Measurements from ENCODE around the gene NEURL3. TPM values are rescaled to one million over a fixed set of nuclear protein-coding genes. Genes with fewer than 3 reads are reported as not detected.

NEURL3 gene
- total RNA-seq, 3 donors from 2014 or later: 2.1 to 5.2 (median 2.3) TPM

DNA sequence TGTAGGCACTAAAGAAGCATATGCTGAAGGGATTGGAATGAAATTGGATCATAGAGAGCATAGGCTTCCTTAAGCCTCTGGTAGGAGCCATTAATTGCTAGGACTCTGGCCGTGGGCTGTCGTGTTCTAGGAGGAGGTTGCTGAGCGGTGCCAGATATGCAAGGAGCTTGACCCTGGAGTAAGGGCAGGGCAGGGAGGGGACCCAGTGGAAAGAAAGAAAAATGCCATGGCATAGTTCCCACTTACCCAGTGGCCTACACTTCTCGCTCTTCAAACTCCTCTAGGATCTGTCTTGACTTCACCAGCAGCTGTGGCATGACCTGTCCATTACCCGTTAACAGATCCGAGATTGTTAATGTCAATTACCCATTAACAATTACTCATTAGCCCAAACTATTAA lies 53.1 kb downstream of the NEURL3 start:
- intact Hi-C loops (cut with DNase I, micrococcal nuclease): no loop called here
- Histone ChIP-seq H3K36me3 (ENCODE audit: low read depth) (no peaks in the 10 kb centered on the region), H3K9me3 (no peaks in the 10 kb centered on the region), H3K4me1 (ENCODE audit: low read depth) (no peaks in the 10 kb centered on the region), H3K4me3 (no peak overlapping the region)
- TF ChIP-seq, protein P1, sequence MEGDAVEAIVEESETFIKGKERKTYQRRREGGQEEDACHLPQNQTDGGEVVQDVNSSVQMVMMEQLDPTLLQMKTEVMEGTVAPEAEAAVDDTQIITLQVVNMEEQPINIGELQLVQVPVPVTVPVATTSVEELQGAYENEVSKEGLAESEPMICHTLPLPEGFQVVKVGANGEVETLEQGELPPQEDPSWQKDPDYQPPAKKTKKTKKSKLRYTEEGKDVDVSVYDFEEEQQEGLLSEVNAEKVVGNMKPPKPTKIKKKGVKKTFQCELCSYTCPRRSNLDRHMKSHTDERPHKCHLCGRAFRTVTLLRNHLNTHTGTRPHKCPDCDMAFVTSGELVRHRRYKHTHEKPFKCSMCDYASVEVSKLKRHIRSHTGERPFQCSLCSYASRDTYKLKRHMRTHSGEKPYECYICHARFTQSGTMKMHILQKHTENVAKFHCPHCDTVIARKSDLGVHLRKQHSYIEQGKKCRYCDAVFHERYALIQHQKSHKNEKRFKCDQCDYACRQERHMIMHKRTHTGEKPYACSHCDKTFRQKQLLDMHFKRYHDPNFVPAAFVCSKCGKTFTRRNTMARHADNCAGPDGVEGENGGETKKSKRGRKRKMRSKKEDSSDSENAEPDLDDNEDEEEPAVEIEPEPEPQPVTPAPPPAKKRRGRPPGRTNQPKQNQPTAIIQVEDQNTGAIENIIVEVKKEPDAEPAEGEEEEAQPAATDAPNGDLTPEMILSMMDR (IDR thresholded peaks at IDR 0.05): no peak
- ATAC-seq (no peak), DNase-seq (no peak)

GRCh38 chr2:96449637-96450036 lies 55.5 kb downstream of the NEURL3 start:
- ATAC-seq (no peak), DNase-seq (no peak)
- Histone ChIP-seq H3K4me3 (no peak overlapping the region), H3K9me3 (no peaks in the 10 kb centered on the region), H3K36me3 (ENCODE audit: low read depth) (no peaks in the 10 kb centered on the region), H3K4me1 (ENCODE audit: low read depth) (no peaks in the 10 kb centered on the region)
- TF ChIP-seq, protein P1 (IDR thresholded peaks at IDR 0.05): no peak
- intact Hi-C loops (cut with DNase I, micrococcal nuclease): no loop called here

DNA sequence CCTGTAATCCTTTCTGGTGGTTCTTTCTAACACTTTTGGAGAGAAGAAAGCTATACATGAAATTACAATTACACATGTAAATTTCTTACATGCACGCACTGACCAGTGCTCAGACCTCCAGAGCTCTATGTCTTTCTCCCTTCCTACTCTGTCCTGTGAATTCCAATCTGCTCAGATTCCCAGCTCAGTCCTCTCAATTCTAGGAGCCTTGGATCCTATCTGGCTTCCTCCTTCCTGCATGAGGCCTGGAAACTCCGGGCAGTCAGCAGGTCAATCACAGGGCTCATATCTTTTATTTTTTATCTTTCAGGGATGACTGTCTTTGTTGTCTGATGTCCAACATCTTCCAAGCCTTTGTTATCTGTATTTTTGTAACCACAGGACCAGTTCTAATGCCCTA lies 56.0 kb downstream of the NEURL3 start:
- intact Hi-C loops (cut with DNase I, micrococcal nuclease): no loop called here

DNA sequence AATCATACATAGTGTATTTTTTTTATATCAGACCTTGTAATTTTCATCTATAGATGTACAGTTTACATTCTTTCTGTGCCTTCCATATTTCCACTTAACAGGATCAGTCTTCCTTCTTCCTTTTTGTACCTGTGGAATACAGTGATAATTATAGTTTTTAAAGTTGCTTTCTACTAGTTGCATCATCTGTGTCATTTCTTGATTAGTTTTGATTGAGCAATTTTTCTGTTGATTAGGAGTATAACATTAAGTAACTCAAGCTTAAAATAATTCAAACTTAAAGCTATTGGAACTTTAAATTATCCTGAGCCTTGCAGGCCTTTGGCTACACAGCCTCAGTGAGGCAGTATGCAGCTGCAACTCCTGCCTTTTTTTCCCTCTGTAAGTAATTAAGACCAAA lies 57.4 kb downstream of the NEURL3 start:
- Histone ChIP-seq H3K36me3 (ENCODE audit: low read depth) (no peaks in the 10 kb centered on the region), H3K9me3 (no peaks in the 10 kb centered on the region), H3K4me3 (no peak overlapping the region), H3K4me1 (ENCODE audit: low read depth) (no peaks in the 10 kb centered on the region)
- no peak for DNase-seq
- no peak for ATAC-seq
- intact Hi-C loops (cut with DNase I, micrococcal nuclease): no loop called here
- TF ChIP-seq, protein P1 (IDR thresholded peaks at IDR 0.05): no peak

More for the DNA sequence above, 56.0 kb downstream of the NEURL3 start:
- Histone ChIP-seq H3K9me3 (no peaks in the 10 kb centered on the region), H3K4me1 (ENCODE audit: low read depth) (no peaks in the 10 kb centered on the region), H3K36me3 (ENCODE audit: low read depth) (no peaks in the 10 kb centered on the region), H3K4me3 (no peak overlapping the region)
- TF ChIP-seq, protein P1 (IDR thresholded peaks at IDR 0.05): no peak
- no peak for DNase-seq
- ATAC-seq: no peak

Other genes starting within 250 kb of the NEURL3 start
- gene TMEM127, start 239.4 kb downstream of the NEURL3 start, total RNA-seq: 100 to 1,000 TPM in 1 of 3 donors, 10 to 100 TPM in 2; 82.3 to 136 (median 87.9) TPM
- 10 to 100 TPM; 57.5 to 67.1 (median 60.6) TPM for gene CIAO1, start 239.1 kb downstream of the NEURL3 start, total RNA-seq
- gene SNRNP200, start 199.8 kb downstream of the NEURL3 start, total RNA-seq: 100 to 1,000 TPM in 2 of 3 donors, 10 to 100 TPM in 1; 95.8 to 113 (median 106) TPM
- 1 to 10 TPM in 2 of 3 donors, under 1 TPM in 1; 0.43 to 1.4 (median 1.3) TPM for gene ITPRIPL1, start 180.0 kb downstream of the NEURL3 start, total RNA-seq
- gene NCAPH, start 169.6 kb downstream of the NEURL3 start, total RNA-seq: 10 to 100 TPM in 1 of 3 donors, 1 to 10 TPM in 2; 2.8 to 13.4 (median 4.6) TPM
- 10 to 100 TPM in 2 of 3 donors, 1 to 10 TPM in 1; 4.8 to 17.6 (median 10.3) TPM for gene ARID5A, start 31.4 kb upstream of the NEURL3 start, total RNA-seq
- 10 to 100 TPM; 36.1 to 64.7 (median 49.2) TPM for gene KANSL3, start 133.0 kb upstream of the NEURL3 start, total RNA-seq
- under 1 TPM in 1 of 3 donors, not detected in 2; 0.09 TPM for gene FER1L5, start 137.4 kb upstream of the NEURL3 start, total RNA-seq
- 10 to 100 TPM; 11.2 to 21.0 (median 14.2) TPM for gene LMAN2L, start 234.7 kb upstream of the NEURL3 start, total RNA-seq